HCT116 (cell line): ENCODE results near the gene FAM171A1. TPM values are rescaled to one million over a fixed set of nuclear protein-coding genes. Genes with fewer than 3 reads are reported as not detected.
"Not testable (repeated sequence)": the region's sequence is repeated elsewhere in the genome, so short reads cannot be mapped to it uniquely, and the experiment has no call there.

ENCODE experiments used
- ATAC-seq: fragments of 200-7000 bp; cut with Tn5 transposase; 2 replicates; pipeline ENCODE4 v1.9.1; 2020; ENCODE audit warnings: mild to moderate bottlenecking, moderate library complexity
- BruUV-seq: library from RNA; stranded (reverse); fragments of 400-500 nt; replicated peaks from 2 replicates; lab custom pipeline; 2021; lab: Mats Ljungman, UMichigan
- CTCF ChIA-PET: fragments of 300-600 bp; sonication (Branson Sonifier 250); formaldehyde crosslinking; loops from one replicate; lab custom pipeline; 2021; ENCODE audit warnings: antibody characterized with exemption; lab: Charles Lee
- POLR2A ChIA-PET: fragments of 300-600, 350-600 bp; sonication (Branson Sonifier 250); formaldehyde crosslinking; loops from one replicate; lab custom pipeline; 2021; ENCODE audit warnings: antibody characterized with exemption; lab: Charles Lee
- RAD21 ChIA-PET, 2 experiments: fragments of 300-600 bp; sonication (Branson Sonifier 250); formaldehyde crosslinking; loops; one replicate each; lab custom pipeline; 2023; ENCODE audit warnings: low total read pairs in 2 of 2; ENCODE audit not compliant: uncharacterized antibody in 2 of 2, unreplicated experiment in 2 of 2, low non-redundant PET in 1 of 2; lab: Charles Lee
- DNase-seq: peaks from one replicate; pipeline ENCODE4 v3.0.0-alpha.2; 2010; ENCODE audit warnings: low read depth, low spot score
- H2AFZ ChIP-seq: fragments of 200-600 bp; shearing (Covaris generic), sonication (generic); 2 replicates; pipeline ENCODE4 v1.6.1; 2017; ENCODE audit warnings: low read depth, mixed run types, mixed read lengths, antibody characterized with exemption, low read length; ENCODE audit not compliant: poor library complexity, severe bottlenecking
- H3K27ac ChIP-seq: 2 replicates; pipeline ENCODE4 v1.5.1; 2012; ENCODE audit warnings: low read depth, low read length
- H3K27me3 ChIP-seq: fragments of 200-600 bp; sonication (generic); 2 replicates; pipeline ENCODE4 v1.6.1; 2016; ENCODE audit warnings: mixed run types, low read length, mixed read lengths; ENCODE audit not compliant: insufficient read depth
- H3K36me3 ChIP-seq, 2 experiments: fragments of 200-500 bp in 1 of 2; fragments of 200-600 bp in 1 of 2; sonication (Bioruptor generic) in 1 of 2; sonication (generic) in 1 of 2; 2 replicates each; pipeline versions ENCODE4 v1.5.1 to v1.6.1; 2014 to 2016; ENCODE audit warnings: low read length in 2 of 2, inconsistent platforms in 1 of 2, mixed read lengths in 1 of 2, mixed run types in 1 of 2; ENCODE audit not compliant: insufficient read depth in 2 of 2, control insufficient read depth in 1 of 2
- H3K4me1 ChIP-seq, 2 experiments: fragments of 200-600 bp in 1 of 2; sonication (generic) in 1 of 2; 2 replicates each; pipeline versions ENCODE4 v1.5.1 to v1.6.1; 2012 to 2017; ENCODE audit warnings: low read length in 2 of 2, inconsistent platforms in 1 of 2, mild to moderate bottlenecking in 1 of 2, mixed read lengths in 1 of 2, mixed run types in 1 of 2, moderate library complexity in 1 of 2; ENCODE audit not compliant: insufficient read depth in 2 of 2, control insufficient read depth in 1 of 2
- H3K4me2 ChIP-seq: fragments of 200-600 bp; sonication (generic); 2 replicates; pipeline ENCODE4 v1.6.1; 2017; ENCODE audit warnings: mixed run types, low read length, mixed read lengths
- H3K4me3 ChIP-seq, 2 experiments: fragments of 200-600 bp in 1 of 2; sonication (generic) in 1 of 2; replicated peaks in 1 of 2; 2 replicates each; pipeline ENCODE4 v1.5.1; 2011 to 2016; ENCODE audit warnings: low read length in 2 of 2, control low read depth in 1 of 2, low read depth in 1 of 2, mild to moderate bottlenecking in 1 of 2, mixed read lengths in 1 of 2, mixed run types in 1 of 2
- H3K79me2 ChIP-seq: fragments of 200-600 bp; sonication (generic); 2 replicates; pipeline ENCODE4 v1.6.1; 2017; ENCODE audit warnings: mild to moderate bottlenecking, mixed run types, low read length, moderate library complexity, mixed read lengths; ENCODE audit not compliant: insufficient read depth
- H3K9ac ChIP-seq: fragments of 200-600 bp; sonication (generic); 2 replicates; pipeline ENCODE4 v1.6.1; 2016; ENCODE audit warnings: low read length, mixed read lengths
- H3K9me2 ChIP-seq: fragments of 200-600 bp; sonication (generic), shearing (Covaris generic); 2 replicates; pipeline ENCODE4 v1.6.1; 2017; ENCODE audit warnings: mixed run types, mild to moderate bottlenecking, moderate library complexity; ENCODE audit not compliant: insufficient read depth
- H3K9me3 ChIP-seq, 2 experiments: fragments of 200-500 bp in 1 of 2; fragments of 200-600 bp in 1 of 2; sonication (Bioruptor generic) in 1 of 2; sonication (generic) in 1 of 2; 2 replicates each; pipeline ENCODE4 v1.6.1; 2014 to 2017; ENCODE audit warnings: low read length in 2 of 2, mixed read lengths in 2 of 2, inconsistent platforms in 1 of 2, low read depth in 1 of 2, mild to moderate bottlenecking in 1 of 2, mixed run types in 1 of 2, moderate library complexity in 1 of 2; ENCODE audit not compliant: control insufficient read depth in 1 of 2, insufficient read depth in 1 of 2
- H4K20me1 ChIP-seq: fragments of 200-600 bp; sonication (generic), shearing (Covaris generic); 2 replicates; pipeline ENCODE4 v1.6.1; 2017; ENCODE audit warnings: mixed run types, mild to moderate bottlenecking, moderate library complexity; ENCODE audit not compliant: insufficient read depth
- ATF3 ChIP-seq: IDR thresholded peaks from 2 replicates; pipeline ENCODE4 v1.6.1; 2012
- CBX3 ChIP-seq: IDR thresholded peaks from 2 replicates; pipeline ENCODE4 v1.6.1; 2012; ENCODE audit warnings: low read depth
- ELF1 ChIP-seq: IDR thresholded peaks from 2 replicates; pipeline ENCODE4 v1.6.1; 2012; ENCODE audit warnings: low read depth, borderline replicate concordance
- EZH2 ChIP-seq: fragments of 200-600 bp; sonication (generic); IDR thresholded peaks from 2 replicates; pipeline ENCODE4 v1.6.1; 2017; ENCODE audit warnings: antibody characterized with exemption, mixed run types
- EZH2phosphoT487 ChIP-seq: fragments of 200-600 bp; IDR thresholded peaks from 2 replicates; pipeline ENCODE4 v1.6.1; 2018; ENCODE audit warnings: antibody characterized with exemption, borderline replicate concordance
- FOSL1 ChIP-seq: IDR thresholded peaks from 2 replicates; pipeline ENCODE4 v1.6.1; 2012; ENCODE audit warnings: low read depth
- MAX ChIP-seq: IDR thresholded peaks from 2 replicates; pipeline ENCODE4 v1.6.1; 2012
- SRF ChIP-seq: IDR thresholded peaks from 2 replicates; pipeline ENCODE4 v1.6.1; 2012; ENCODE audit warnings: low read depth
- ZFX ChIP-seq: fragments of 450-650 bp; IDR thresholded peaks from 2 replicates; pipeline ENCODE4 v1.6.1; 2017
- ZNF274 ChIP-seq: fragments of 200-500 bp; sonication (Bioruptor generic); IDR thresholded peaks from 2 replicates; pipeline ENCODE4 v1.6.1; 2014; ENCODE audit warnings: mild to moderate bottlenecking, low read depth, low read length, inconsistent platforms
- intact Hi-C: fragments of 100-400 bp; cut with micrococcal nuclease; formaldehyde crosslinking; loops from 2 replicates; pipeline ENCODE4 v1.10.0; 2022
- total RNA-seq: library from RNA; stranded (reverse); gene quantifications from one replicate; pipeline ENCODE4 v1.2.1, GENCODE V29; 2021; ENCODE audit not compliant: unreplicated experiment

Gene FAM171A1
- total RNA-seq, 1 experiment from 2014 or later, result 32.5 TPM

GRCh38 chr10:15339892-15340291 is 31.2 kb downstream of the FAM171A1 start:
- intact Hi-C loops, result no loop called here
- no peaks in the 10 kb centered on the region for H3K27me3 ChIP-seq
- no peak overlapping the region for H3K4me3 ChIP-seq
- ATAC-seq, result no peak
- TF ChIP-seq ATF3 (no peak), FOSL1 (no peak), CBX3 (no peak), EZH2 (no peak), SRF (no peak), MAX (no peak), ZFX (no peak), ZNF274 (no peak), ELF1 (no peak), EZH2phosphoT487 (no peak)
- ChIA-PET POLR2A (no interaction called here), RAD21 (no interaction called here), CTCF (no interaction called here)
- H3K9me3 ChIP-seq, result no peaks in the 10 kb centered on the region
- DNase-seq, result no peak
- no peaks in the 10 kb centered on the region for H3K9me2 ChIP-seq
- H3K36me3 ChIP-seq, result no peaks in the 10 kb centered on the region
- H3K27ac ChIP-seq, result no peak overlapping the region
- no peaks in the 10 kb centered on the region for H4K20me1 ChIP-seq
- peaks cover 73% of the 10 kb centered on the region for H3K79me2 ChIP-seq
- BruUV-seq, result no TSS peak
- no peak overlapping the region for H2AFZ ChIP-seq
- peaks cover 0 to 3% of the 10 kb centered on the region in 2 experiments; a peak in 1 of 4 replicates for H3K4me1 ChIP-seq
- no peak overlapping the region for H3K4me2 ChIP-seq
- no peak overlapping the region for H3K9ac ChIP-seq

DNA sequence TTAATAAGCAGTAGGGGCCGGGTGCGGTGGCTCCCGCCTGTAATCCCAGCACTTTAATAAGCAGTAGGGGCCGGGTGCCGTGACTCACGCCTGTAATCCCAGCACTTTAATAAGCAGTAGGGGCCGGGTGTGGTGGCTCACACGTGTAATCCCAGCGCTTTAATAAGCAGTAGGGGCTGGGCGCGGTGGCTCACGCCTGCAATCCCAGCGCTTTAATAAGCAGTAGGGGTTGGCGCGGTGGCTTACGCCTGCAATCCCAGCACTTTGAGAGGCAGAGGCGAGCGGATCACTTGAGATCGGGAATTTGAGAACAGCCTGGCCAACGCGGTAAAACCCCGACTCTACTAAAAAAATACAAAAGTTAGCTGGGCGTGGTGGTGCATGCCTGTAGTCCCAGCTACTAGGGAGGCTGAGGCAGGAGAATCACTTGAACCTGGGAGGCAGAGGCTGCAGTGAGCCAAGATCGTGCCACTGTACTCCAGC is 33.6 kb downstream of the FAM171A1 start:
- H3K4me2 ChIP-seq, CTCF ChIA-PET, ATAC-seq, DNase-seq, H3K27me3 ChIP-seq, H3K9me2 ChIP-seq, H3K36me3 ChIP-seq, H2AFZ ChIP-seq, BruUV-seq, H3K9me3 ChIP-seq, H3K4me3 ChIP-seq, intact Hi-C loops, H4K20me1 ChIP-seq, H3K9ac ChIP-seq, RAD21 ChIA-PET, H3K4me1 ChIP-seq, H3K27ac ChIP-seq, POLR2A ChIA-PET: not testable (repeated sequence)
- peaks cover 59% of the 10 kb centered on the region for H3K79me2 ChIP-seq
